Effector CD8-positive, alpha-beta T cell (primary cell): ENCODE measurements around the gene PELI2.

ENCODE experiments used
- DNase-seq: peaks from one replicate; lab custom pipeline; 2025; lab: John Stamatoyannopoulos, UW

The PELI2 gene

DNA sequence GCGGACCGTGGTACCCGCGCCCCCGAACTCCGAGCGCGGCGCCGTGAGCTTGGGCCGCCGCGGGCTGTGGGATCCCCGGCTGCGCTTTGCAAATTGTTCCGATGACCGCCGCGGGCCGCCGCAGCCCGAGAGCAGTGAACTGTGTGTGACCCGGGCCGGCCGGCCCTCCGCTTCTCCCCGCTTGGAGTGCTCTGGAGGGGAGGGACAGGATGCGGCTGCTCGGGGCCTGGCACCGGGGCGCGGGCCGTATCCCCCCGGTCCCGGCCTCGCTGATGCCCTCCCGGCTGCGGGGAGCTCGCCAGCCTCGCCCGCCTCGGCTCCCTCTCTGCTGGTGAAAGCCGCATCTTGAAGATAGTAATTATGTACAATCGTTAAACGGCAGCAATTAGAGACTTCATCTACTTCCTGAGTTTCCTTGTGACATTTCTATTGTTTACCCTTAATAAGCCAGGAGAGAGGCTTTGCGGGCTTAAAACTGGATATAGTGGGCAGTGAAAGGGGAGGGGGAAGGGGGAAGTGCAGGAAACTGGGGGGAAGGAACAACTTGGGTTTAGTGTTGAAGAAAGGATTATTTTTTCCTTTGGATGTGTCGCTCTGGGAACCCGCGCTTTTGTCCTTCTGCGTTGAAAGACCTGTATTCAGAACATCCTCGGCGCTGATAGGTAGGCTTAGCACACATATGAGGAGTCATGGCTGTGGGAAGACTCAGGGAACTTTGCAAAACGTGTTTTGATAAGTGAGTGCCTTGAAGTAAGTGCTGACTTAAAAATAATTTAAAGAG lies 1.2 kb downstream of the PELI2 start:
- DNase-seq, result no peak

DNA sequence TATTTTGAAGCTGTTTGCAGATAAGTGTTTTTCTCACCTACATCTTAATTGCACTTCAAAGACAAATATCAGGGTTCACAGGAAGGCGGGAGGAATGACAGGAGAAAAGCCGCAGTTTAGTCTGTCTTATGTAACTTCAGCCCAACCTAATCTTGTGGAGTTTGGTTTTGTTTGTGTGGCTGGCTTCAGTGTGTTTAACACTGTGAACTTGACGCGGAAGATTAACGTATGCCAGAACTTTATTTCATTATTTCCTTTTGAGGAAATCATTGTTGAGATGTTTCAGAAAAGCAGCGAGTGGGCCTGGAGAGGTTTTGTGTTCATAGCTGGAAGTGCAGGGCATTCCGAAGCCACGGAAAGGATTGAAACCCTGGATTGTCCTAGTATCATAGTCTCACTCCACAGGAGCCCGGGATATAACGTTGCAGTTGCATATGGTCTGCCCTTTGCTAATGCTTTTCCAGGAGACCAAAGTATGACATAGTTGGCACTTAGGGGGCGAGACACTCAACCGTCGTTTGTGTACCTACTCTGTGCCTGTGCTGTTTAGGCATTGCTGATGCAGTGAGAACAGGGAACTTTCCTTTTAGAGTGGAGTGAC lies 2.0 kb downstream of the PELI2 start:
- DNase-seq, result no peak

DNA sequence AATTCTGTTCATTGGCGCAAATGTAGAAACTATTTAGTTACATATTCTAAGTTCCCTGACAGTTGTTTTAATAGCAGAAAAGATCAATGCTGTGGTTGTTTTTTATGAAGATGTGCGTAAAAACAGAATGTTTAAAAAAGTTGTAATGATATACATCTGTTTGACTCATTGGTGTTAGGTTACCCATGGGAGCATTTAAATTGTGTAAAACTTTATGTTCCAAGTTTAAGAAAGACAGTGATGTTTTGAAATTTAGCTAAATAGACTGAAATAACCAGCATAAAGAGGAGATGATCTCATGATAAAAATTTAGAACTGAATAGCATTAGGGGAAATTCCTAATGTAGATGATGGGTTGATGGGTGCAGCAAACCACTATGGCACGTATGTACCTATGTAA lies 3.6 kb downstream of the PELI2 start:
- no peak for DNase-seq

DNA sequence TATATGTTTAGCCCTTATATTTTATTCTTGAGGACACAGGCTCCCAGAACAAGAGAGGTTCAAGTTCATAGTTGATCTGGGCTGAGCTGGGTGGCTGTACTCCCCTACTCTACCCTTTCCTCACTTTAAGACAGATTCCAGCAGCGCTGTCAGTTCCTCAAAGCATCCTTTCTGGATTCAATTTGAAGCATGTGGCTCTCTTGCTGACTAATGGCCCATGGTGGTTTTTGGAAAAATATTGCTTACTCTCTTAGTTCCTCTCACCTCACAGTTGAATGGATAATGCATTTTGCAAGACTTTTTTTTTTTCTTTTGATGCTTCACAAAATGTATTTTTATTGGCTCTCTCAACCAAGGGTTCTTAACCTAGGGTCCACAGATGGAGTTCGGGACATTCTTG lies 4.1 kb downstream of the PELI2 start:
- no peak for DNase-seq

DNA sequence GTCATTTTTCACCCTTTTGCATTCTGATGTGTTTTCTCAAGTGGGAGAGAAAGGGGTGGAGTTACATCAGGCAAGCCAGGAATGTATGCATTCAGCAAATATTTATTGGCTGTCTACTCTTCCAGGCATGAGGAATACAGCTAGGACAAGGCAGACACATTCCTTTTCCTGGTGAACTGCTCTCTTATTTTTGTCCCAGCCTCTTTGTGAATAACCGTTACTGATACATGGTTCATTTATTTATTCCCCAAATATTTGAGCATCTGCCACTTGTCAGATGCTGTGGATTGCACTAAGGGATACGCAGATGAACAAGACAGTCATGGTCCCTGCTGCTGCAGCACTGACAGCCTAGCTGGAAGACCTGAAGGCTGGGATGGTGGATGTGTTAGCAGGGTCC lies 6.1 kb downstream of the PELI2 start:
- DNase-seq, result no peak

DNA sequence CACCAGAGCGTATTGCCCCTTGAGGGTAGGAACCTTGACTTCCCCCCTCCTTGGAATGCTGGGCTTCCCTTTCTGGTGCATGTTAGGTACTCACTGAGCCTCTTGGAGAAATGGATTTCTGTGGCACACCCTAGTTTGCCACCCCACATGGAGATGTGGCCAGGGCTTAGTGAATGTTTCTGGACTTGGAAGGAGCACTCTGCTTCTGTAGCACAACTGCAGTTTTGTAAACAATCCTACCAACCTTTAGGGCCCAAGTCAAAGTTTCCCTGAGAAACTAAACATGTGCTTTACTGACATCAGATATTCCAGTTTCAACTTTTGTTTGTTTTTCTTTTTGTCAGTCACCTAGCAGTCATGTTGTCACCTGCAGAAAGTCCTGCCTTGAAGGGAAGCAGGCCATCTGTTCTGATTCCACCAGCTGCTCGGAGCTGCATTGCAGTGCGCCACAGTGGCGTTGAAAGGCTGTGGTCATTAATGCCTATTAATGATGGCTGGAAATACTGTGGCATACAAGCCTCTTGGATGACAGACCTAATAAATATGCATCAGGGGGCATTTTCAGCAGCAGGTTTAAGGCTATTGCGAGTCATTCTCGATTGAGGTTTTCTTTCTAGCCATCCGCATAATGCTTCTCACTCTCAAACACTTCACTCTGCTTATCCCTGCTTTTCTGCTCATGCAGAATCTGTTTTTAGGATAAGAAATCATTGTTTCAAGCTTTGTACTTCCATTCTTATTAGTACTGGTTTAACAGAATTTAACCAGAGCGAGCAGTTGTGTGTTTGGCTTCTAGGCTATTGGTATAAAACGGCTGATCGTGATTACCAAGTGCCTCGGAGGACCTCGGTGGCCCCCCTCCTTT lies 7.8 kb downstream of the PELI2 start:
- DNase-seq, result no peak

GRCh38 chr14:56126637-56126913 lies 8.4 kb downstream of the PELI2 start:
- no peak for DNase-seq

- no peak for DNase-seq
Observed at GRCh38 chr14:56127156-56127555, 8.9 kb downstream of the PELI2 start.

- no peak for DNase-seq
Observed at GRCh38 chr14:56129092-56129491, 10.9 kb downstream of the PELI2 start.

- no peak for DNase-seq
Observed at GRCh38 chr14:56129933-56130332, 11.7 kb downstream of the PELI2 start.

GRCh38 chr14:56131004-56131864 lies 13.0 kb downstream of the PELI2 start:
- no peak for DNase-seq

- no peak for DNase-seq
Observed at GRCh38 chr14:56131865-56132833, 13.9 kb downstream of the PELI2 start.

DNA sequence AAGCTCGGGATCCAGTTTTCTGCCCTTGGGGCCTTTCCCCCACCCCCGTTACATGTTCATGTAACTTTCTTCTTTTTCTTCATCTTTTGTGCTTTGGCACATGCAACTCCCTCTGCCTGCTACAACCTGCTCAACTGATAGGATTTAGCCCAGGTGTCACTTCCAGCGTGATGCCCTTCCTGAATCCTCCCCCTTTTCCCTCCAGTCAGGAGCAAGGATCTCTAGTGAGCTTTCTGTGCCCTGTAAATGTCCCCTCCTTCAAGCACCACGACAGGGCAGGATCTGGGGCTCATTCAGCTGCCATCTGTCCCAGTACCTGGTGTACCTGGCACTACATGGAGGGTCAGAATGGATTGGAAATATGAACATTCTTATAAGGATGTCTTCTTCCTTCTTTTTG lies 15.3 kb downstream of the PELI2 start:
- no peak for DNase-seq

DNA sequence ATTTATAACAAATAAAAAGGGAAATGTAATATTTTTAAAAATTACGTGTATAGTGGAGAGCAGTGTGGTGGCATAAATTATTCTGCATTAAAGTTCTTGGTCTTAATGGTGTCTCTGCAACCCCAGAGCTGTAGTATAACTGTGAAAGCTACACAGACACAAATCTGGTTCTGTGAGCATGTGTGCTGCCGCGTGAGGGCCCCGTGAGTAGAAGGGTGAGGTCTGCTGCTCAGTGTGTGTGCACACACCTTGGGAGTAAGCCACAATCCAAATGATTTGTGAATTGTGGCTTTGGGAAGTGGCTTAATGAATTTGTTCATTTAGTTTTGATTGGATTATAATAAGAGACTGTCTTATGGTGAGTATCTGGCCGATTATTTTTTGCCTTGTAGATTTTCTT lies 16.8 kb downstream of the PELI2 start:
- no peak for DNase-seq

- DNase-seq, result no peak
Observed at GRCh38 chr14:56135668-56136067, 17.5 kb downstream of the PELI2 start.

GRCh38 chr14:56136571-56137452 lies 18.6 kb downstream of the PELI2 start:
- no peak for DNase-seq

DNA sequence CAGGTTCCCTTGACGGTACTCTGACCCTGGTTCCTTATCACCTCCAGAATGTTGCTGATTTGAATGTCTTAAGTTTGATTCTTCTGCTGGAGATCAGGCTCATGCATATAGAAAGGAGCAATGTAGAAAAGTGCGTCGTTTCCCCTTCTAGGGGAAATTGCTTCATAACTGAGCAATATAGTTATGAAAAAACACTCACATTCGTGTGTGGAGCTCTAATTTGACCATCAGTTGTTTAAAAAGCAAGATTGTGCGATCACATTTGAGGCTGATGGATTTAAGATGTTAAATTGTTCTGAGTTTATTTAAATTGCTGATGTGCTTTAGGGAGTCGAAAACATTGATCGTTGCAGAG lies 19.2 kb downstream of the PELI2 start:
- no peak for DNase-seq

DNA sequence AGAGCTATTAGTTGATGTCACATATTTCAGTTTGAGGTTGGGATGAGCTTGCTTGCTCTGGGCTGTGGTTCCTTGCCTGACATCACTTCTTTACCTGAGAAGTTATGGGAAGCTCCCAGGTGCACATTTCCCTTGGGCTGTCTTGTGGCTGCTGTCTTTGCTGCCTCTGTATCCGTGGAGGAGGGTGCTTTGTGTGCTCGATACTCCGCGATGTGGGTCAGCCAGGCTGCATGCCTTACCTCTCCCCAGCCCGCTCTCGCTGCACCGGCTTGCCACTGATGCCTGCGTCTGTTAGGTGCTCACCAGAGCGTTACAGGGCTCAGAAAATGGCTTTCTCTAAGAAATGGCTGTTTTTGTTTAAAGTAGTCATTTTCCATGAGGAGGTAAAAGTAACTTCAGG lies 19.6 kb downstream of the PELI2 start:
- no peak for DNase-seq

DNA sequence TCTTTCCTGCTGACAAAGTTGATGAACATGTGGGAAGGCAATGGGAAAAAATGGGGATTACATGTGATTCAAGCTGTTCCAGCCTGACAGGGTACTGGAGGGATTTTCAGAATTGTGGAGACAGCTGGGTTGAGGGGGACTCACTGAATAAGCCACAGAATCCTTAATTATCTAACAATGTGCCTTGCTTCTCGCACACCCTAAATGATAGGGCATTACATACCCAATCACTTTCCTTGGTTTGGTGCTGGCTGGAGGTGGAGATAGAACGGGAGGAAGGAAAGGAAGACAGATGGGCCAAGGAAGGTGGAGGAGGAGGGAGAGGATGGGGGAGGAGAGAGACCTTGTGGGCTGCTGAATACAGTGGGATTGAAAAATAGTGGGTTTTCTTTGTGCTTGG lies 20.7 kb downstream of the PELI2 start:
- DNase-seq, result no peak

DNA sequence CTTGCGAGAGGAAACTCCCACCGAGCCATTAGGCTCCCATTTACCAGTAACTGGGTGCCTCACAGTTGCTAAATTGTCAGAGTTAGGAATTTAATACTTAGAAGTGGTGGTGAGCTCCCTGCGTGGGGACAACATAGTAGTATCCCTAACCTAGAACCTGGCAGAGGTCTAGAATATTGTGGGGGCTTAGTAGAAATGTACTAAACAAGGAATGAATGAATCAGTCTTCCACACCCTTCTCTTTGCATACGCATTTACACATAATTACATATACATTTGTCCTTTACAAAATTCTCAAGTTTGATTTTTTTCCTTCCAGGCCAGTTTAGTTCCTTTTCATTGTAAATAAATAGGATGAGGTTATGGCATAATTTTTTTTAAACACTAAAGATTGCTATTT lies 24.1 kb downstream of the PELI2 start:
- DNase-seq, result no peak
